Amniotic stem cell (primary cell): ENCODE measurements around the gene ATRNL1.
A peak's percentile ranks its signal among the peaks of the same experiment; 100 is the strongest.
"Not testable (repeated sequence)": the region's sequence is repeated elsewhere in the genome, so short reads cannot be mapped to it uniquely, and the experiment has no call there.

Experiments used
- DNase-seq: peaks from one replicate; lab custom pipeline; 2025; lab: John Stamatoyannopoulos, UW

Gene ATRNL1

DNA sequence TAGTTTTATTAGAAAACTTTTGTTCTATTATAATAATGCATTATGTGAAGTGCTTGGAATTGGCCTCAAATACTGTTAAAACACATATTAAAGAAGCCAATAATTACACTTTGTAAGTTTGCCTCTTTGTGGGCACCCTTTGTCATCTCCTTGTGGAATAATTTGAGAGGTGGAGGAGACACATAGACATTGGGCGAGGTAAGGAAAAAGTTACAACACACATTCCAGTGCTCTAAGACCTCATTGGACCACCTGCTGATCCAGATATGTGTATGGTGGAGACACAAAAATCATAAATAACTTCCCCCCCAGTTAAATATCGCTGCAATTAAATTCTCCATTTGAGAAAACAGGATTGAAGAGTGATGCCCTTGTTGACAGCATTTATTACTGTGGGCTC, 668.0 kb downstream of the ATRNL1 start:
- no peak for DNase-seq

DNA sequence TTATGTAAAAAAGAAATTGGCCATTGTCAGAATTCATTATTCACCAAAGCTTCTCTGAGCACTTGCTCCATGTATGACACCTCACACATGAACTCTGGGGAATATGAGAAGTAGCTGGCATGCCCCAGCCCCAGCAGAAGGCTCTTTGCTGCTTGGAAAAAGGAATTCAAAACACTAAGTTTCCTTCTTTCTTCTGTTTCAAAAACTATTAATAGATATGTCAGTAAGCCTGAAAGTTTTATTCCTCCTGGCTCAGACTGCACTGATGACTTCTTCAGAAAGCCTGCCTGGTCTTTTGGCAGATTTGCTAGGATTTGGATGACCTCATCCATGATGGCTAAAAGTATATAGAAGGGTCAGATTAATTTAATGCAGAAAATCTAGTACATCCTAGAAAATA, 668.9 kb downstream of the ATRNL1 start:
- no peak for DNase-seq

DNA sequence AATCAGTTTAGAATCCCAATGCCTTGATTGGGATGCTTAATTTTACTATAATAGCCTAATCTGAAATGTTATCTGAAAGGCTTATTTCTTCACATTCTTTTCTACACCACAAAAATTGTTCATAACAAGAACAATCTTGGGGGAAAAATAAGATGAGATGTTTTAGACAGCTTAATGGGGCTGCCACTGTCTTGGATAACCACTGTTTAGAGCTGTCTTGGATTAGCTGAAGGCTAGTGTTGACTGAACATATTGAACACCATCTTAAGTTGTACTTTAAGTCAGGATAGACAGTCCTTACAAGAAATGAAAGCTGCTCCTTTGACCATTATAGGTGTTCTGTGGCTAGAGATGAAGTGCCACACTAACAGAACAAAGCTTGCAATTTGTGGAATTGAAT, 678.6 kb downstream of the ATRNL1 start:
- DNase-seq = no peak

DNA sequence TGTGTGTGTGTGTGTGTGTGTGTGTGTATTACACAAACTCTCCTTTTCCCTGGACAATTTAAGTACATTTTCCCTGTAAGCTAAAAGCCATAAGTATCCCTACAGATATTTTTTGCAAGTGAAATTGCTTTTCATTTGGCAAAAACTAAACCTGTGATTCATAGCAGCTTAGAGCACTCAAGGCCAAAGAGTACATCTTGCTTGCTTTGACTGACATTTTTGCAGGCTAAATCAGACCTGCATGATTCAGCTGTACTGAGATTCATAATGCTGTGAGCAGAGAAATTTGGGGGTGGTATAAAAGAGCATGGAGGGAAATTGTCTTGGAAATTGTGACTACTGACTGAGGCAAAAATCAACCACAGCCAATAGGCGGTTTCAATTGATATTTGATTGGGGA, 679.4 kb downstream of the ATRNL1 start:
- peak; percentile 51 for DNase-seq

DNA sequence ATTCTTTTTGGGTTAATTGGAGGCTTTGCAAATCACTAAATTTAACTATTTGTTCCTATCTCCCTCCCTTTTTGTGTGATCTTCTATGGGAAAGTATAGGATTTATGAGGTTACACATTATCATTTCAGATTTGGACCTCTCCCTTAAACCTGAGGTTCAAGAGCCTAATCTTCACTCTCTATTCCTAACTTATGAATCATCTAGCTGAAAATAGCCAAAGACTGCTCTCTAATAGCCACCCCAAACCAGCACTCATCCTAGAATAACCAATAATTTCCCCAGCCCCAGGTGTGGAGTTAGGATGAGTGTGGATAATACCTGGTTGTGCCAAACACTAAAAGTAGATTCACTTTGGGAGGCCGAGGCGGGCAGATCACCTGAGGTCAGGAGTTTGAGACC, 680.7 kb downstream of the ATRNL1 start:
- no peak for DNase-seq

DNA sequence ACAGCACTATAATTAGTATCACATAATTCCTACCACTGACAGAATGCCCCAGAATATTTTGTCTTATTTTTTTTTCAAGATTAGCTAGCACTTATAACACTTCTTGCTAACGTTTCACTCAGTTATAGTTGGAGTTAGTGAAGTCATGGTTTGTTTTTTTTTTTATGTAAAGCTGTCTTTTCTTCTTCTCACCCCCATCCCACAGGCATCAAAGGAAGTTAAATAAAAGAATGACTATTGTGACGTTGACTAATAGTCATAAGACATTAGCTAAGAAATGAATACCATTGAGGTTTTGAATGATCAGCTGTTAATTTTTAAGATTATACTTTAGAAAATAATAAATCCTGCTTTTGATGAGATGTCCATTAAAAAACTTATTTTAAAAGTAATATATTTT, 681.6 kb downstream of the ATRNL1 start:
- DNase-seq = no peak

DNA sequence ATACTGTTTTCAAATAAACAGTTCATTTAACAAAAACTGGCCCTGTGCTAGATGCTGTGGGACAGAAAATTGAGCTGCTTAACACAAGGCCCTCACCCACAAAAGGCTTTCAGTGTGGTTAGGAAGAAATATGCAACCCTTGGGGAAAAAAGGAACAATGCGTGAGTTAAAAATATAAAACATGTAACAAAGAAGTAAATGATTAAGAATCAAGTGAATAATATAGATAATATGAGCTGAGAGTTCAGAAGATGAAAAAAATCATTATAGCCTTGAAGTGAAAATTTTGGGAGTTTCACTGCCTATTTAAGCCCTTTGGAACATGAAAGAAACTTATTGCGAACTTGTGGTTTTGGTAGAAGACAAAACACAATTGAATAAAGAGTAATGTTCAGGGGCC, 684.5 kb downstream of the ATRNL1 start:
- DNase-seq = no peak

DNA sequence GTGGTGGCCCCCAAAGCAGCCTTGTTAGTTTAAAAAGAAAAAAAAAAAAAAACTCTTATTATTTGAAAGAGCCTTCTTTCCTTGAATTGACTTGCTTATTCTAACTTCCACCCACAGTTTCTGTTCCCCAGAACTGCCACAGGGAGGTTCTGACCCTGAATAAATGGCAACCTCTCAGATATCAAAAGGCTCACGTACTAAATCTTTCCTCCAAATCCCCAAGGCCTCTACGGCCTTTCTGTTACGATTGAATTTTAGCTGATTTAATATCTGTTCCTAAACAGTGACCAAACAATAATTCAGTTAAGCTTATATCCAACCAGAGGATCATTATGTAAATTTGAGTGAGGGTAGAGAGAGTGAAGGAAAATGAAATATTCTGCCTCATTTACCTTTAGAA, 697.1 kb downstream of the ATRNL1 start:
- DNase-seq = no peak

DNA sequence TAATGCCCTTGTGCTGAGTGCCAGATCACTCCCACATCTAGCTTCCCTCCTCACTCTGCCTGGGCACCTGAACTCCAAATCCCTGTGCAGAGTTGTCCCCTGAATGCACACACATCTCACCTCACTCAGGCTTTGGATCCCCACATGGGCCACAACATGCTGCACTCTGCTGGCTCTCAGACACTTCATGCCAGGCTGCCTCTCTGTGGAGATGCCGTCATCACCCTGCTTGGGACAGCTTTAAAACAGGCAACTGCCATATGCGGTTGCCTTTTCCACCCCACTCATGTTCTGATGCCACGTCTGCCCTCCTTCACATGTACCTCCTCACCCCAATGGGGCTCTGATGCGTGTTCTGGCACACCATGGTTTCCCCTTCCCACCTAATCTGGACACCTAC, 702.8 kb downstream of the ATRNL1 start:
- no peak for DNase-seq

DNA sequence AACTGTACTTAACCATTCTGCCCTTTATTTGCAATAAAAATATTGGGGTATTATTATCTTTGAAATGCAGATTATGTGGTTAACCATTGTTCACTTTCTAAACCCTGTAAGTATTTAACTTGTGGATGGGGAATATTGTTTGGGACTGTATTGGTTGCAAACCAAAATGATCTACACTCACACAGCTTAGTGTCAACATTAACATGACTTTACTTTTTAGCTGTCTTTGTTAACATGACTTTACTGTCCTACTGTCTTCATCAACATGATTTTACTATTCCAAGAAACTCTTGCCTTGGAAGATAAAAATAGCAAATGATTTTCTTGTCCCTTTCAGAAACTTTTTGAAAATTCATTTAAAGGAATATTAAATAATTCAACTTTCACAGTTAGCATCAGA, 708.3 kb downstream of the ATRNL1 start:
- no peak for DNase-seq

DNA sequence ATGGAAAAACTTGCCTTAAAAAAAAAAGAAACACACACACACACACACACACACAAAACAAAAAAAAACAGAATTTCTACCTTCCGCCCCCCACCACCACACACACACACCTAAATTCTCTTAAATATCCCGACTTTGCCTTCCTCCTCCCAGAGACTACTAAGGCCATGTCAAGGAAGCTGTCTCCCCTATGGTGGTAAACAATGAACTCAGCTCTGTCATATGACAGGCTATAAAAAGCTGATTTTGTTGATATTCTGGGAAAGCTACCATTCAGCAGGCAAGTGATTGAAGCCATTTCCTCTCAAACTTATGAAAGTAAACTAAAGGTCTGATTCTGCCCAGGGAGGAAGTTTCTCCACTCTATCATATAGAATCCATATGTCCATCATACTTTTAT, 708.8 kb downstream of the ATRNL1 start:
- no peak for DNase-seq

DNA sequence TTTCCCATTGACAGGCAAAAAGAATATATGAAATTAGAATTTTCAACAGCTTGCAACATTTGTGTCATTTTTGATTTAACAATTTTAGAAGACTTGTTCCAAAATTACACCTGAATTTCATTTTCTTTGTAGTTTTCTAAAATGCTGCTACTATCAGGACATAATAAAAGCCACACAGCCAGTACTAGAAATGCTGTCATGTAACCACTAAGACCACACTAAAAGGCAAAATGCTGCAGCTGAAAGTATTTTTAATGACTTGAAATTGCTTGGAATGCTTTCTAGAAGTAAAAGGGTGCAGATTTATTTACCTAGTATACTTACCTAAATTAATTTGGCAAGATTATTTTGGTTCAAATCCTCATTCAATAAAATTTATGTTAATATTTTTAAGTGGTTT, 709.7 kb downstream of the ATRNL1 start:
- no peak for DNase-seq

DNA sequence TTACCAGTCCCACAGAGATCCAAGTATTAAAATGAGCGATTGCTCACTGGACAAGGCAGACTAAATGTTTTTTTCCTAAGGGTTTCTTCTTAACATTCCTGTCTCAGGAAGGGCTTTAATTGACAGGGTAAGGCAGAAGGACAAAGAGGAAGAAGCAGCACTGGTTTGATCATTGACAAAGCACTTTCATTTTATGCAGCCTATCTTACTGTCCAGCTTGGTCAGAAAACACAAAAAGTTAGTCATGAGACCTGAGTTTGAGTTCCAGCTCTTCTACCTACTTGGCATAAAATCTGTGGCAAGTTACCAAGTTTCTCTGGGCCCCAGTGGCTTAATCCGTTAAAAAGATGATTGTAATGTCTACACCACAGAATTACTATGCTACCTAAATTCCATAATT, 721.4 kb downstream of the ATRNL1 start:
- no peak for DNase-seq

DNA sequence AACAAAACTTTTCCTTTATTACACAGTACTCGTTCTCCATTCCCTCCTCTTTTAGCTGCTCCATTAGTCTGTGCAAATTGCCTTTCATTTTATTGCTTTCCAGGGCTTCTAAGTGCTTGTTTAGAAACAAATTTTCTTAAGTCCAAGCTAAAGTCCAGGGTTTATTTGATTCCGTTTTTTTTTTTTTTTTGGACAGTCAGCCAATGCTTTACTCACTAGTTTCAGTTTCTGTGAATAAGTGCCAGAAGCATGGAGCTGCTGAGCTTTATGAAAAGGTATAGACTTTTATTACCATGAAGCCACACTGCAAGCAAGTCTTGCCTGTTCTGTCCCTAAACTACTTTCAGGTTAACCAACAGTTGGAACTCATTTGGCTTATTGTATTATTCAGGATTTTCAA, 724.8 kb downstream of the ATRNL1 start:
- no peak for DNase-seq

DNA sequence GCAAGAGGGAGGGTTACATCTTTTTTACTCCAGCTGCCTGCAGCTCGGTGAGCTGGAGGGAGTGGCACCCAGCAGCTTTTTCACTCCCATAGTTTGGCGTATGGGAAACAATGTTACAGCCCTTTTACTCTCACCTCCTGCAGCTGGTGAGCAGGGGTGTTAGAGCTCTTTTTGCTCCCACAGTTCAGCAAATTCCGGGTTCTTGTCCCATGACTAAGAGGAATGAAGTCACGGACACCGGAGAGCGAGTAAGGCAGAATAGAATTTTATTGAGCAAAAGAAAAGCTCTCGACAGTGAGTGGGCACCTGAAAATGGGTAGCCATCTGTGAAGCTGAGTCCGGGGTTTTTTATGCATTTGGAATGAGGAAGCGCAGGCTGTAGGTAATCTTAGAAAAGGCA, 733.2 kb downstream of the ATRNL1 start:
- no peak for DNase-seq

DNA sequence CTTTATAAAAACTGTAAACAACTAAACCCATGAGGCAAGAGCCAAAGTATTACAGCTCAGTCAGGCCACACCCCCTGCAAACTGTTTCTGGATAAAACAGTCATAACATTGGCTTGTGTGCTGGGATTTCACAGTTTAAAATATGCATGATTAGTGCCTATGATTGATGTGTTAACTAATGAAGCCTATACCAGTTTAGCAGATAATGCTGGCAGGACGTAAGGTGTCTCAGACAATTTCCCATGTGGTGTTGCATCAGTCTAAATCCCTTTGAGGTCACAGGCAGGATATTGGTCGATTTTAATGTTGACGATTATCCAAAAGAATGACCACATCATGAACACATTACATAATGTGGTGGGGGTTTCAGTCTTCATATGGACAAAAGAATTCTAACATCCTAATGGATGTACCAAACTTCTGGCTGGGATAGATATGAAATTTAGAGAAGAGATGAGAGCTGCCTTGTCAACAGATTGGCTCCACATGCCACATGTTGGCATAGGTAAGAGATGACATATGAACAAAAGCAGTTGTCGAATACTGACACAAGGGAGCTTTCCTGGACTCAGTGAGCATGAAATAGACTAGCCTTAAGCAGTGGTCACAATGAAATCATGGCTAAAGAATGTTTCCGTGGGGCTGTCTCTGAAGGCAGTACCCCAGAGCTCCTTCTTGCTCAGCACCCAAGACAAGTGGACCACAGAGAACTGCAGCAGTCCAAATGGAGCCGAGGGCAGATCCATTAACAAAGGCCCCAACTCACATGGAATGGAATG, 734.3 kb downstream of the ATRNL1 start:
- DNase-seq = no peak

DNA sequence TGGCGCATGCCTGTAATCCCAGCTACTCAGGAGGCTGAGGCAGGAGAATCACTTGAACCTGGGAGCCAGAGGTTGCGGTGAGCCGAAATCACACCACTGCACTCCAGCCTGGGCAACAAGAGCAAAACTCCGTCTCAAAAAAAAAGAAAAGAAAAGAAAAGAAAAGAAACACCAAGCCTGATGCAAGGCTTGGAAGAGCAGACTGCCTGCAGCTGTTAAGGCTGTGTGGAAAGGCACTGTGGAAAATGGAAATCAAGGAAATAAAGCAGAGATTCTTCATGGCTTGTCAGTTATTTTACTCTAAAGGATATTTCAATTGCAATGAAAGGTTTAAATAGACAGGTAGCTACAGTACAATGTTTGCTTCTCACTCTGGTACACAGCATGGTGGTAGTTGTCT, 735.0 kb downstream of the ATRNL1 start:
- not testable (repeated sequence) for DNase-seq

DNA sequence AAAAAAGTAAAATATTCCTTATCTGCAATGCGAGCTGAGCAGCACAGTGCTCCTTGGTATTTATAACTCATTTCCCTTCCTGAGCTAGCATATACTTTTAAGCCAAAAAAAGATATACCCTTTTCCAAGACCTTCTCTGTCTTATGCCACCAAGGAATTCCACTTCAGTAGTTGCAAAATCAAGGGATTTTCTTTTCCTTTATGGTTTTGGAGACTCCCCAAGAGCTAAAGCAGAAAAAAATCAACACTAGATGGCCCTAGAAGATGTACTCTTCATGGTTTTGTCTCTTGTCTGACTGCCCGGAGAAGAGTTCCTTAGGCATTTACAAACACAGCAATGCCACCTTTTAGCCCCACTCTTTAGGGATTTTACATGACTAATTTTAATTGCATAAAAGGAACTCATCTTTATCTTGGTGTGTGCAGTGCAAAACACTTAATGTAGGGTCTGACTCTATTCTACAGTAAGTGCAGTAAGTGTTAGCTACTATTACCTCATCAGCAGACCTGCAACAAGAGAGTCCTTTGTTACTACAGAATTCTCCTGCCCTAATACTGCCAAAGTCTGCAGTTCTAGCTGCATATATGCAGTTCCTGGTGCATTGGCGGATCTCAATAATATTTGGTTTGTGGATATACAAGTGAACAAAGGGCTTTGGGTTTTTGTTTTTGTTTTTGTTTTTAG, 736.5 kb downstream of the ATRNL1 start:
- DNase-seq = no peak

DNA sequence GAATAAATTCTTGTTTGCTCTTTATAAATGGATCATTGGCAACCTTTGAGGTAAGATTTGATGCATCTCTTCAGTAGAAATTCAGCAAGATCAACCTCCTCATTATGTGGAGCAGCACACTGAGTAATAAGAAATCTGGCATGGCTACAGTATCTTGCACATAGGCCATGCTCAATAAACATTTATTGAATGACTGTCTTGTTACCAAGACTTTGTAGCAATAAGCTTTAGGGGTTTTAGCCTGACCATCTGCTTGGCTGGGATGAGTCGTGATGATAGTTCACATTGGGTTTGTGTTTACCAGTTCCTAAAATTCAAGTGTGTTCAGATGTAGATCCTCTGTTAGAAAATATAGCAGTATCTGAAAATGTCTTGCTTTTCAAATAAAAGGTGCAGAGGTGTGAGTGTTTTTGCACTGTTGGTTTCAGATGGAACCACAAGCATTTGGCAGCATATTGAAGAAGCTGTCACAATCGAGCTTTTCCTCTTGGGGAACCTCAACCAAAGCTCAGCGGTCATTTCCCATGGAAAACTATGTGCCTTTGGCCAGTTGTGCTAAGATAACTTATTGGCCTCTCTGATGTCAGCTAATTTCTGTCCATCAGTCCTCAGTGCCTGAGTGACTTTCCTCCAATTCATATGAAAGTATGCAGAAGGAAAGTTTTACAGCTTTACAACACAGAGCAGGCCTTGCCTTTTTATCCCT, 737.3 kb downstream of the ATRNL1 start:
- DNase-seq = no peak

DNA sequence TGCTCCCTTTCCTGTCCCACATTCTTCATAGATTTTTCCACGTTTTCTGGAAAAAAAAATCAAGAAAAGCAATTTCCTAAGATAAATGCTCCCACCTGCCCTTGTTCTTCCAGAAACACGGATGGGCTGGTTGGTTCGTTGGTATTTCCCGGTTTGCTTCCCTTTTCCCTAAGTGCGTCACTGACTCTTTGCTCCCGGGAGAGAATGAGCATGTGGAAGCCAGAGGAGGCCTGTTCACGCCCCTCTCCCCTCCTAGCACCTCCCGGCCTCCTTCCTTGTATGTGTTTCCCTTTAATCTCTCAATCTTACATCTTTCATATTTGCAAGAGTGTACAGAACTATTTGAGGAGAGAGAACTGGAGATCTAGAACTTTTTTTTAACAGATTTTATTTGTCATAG, 737.9 kb downstream of the ATRNL1 start:
- DNase-seq = no peak

DNA sequence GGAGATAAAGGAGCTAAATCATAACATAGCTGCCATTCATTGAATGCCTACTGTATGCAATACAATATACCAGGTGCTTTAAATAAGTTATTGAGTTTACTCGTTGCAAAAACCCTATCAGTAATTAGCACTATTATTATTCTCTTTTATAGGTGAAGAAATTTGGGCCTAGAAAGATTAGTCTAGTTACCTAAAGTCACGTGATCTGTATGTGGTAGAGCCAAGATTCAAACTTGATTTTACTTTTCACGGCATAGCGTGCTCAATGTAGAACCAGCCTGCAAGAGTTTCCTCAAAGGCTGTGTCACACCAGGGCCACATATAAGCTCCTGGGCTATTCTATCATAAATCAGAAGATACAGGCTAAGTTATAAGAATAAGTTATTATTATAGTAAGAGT, 740.0 kb downstream of the ATRNL1 start:
- no peak for DNase-seq

DNA sequence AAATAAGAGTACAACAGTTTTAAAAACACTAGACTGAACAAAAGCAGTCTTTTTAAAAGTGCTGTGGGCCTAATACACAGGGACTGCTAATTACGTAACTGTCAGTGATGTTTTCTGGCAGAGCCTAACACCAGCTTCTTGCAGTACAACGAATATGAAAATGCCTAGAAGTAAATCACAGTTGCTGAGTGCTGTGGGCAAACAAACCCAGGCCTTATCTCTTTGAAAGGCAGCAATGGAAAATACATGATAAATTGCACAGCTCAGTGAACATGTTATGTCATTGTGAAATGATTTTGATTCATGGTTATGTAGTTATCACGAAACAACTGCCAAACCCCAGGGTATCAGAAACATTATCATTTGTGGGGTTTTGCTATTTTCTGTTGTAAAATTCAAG, 751.4 kb downstream of the ATRNL1 start:
- DNase-seq = no peak

DNA sequence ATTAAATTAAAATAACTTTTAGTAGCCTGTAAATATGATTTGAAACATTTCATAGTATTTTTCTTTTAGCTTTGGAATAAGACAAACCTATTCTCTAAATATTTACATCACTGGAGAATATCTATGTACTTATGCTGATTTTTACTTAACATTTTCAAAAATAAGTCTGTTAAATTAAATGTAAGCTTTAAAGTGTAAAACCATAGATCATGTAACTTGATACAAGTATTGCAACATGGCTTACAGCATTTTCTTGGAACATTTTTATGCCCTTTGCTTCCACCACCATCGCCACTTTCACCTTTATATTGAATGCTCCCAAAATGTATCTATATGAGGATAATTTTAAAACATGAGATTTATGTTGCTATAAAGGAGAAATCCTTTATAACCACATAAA, 752.8 kb downstream of the ATRNL1 start:
- DNase-seq = no peak
